Jurkat, Clone E6-1 (cell line): Measurements from ENCODE around the gene DPEP2.
"Not testable (repeated sequence)": the region's sequence is repeated elsewhere in the genome, so short reads cannot be mapped to it uniquely, and the experiment has no call there.

Experiments used
- DNase-seq: peaks from one replicate; pipeline ENCODE4 v3.0.0-alpha.2; 2011; ENCODE audit warnings: low read depth, low spot score
- H3K4me3 ChIP-seq: 2 replicates; pipeline ENCODE4 v1.5.1; 2011; ENCODE audit warnings: mild to moderate bottlenecking, low read length, control low read depth, moderate library complexity

Gene DPEP2

DNA sequence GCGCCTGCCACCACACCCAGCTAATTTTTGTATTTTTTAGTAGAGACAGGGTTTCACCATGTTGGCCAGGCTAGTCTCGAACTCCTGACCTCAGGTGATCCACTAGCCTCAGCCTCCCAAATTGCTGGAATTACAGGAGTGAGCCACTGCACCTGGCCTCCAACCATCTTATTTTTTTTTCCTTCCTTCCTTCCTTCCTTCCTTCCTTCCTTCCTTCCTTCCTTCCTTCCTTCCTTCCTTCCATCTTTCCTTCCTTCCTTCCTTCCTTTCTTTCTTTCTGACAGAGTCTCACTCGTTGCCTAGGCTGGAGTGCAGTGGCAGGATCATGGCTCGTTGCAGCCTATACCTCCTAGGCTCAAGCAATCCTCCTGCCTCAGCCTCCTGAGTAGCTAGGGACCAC lies 10.6 kb upstream of the DPEP2 start:
- not testable (repeated sequence) for H3K4me3 ChIP-seq, DNase-seq

DNA sequence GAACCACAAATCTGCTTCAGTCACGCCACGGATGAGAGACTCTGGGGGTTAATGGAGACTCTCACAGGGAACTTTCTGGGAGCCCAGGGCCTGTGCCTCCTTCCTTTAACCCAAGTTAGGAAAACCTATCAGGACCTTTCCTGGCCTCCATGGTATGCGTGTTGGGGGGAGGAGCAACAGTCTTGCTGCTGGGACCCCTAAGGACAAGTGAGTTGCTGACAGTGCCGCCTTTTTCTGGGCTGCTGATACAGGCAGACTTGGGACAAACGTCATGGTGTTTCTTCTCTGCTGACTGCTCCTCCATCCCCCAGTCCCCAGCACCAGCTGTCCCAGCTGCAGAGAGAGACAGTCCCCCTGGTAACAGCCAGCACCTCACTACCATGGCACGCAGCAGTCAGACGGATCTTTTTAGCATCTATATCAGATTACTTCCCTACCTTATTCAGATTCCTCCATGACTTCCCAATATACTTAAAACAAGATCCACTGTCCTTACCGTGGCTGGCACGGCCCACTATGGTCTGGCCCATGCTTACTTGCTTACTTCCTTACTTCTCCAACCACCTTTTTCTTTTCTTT lies 10.0 kb upstream of the DPEP2 start:
- H3K4me3 ChIP-seq: no peak overlapping the region
- no peak for DNase-seq

GRCh38 chr16:68005786-68006286 lies 6.6 kb upstream of the DPEP2 start:
- DNase-seq: no peak
- H3K4me3 ChIP-seq: no peak overlapping the region

- H3K4me3 ChIP-seq: no peak overlapping the region
- no peak for DNase-seq
Observed at GRCh38 chr16:68005211-68005610, 5.9 kb upstream of the DPEP2 start.

GRCh38 chr16:68003031-68003430 lies 3.7 kb upstream of the DPEP2 start:
- DNase-seq: no peak

DNA sequence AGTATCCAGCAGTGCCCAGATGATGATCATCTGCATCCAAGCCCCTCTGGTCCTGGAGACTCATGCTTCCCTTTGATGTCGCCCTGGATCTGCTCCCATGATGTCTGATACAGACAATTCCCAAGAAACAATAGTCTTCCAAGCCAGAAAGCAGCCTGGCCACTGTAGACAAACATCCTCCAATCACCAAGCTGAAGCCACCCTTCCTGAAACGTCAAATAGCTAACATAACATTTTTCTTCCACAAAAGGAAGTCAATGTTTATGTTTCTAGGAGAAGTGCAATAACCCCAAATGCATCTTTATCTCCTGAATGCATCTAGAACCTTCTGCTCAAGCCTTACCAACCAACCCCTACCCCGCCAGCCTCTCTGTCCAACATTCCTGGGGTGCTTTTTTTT lies 1.2 kb upstream of the DPEP2 start:
- H3K4me3 ChIP-seq: no peak overlapping the region
- no peak for DNase-seq

More at GRCh38 chr16:68003031-68003430, 3.7 kb upstream of the DPEP2 start:
- H3K4me3 ChIP-seq: no peak overlapping the region

GRCh38 chr16:67999985-68000384 lies 701 bp upstream of the DPEP2 start:
- no peak for DNase-seq
- H3K4me3 ChIP-seq: peak overlapping the region; percentile 37; the same call in 1 of the 2 replicates

- not testable (repeated sequence) for DNase-seq, H3K4me3 ChIP-seq
Observed at GRCh38 chr16:67998231-67998778, 979 bp downstream of the DPEP2 start.

- no peak overlapping the region for H3K4me3 ChIP-seq
- no peak for DNase-seq
Observed at GRCh38 chr16:67996666-67997065, 2.6 kb downstream of the DPEP2 start.

DNA sequence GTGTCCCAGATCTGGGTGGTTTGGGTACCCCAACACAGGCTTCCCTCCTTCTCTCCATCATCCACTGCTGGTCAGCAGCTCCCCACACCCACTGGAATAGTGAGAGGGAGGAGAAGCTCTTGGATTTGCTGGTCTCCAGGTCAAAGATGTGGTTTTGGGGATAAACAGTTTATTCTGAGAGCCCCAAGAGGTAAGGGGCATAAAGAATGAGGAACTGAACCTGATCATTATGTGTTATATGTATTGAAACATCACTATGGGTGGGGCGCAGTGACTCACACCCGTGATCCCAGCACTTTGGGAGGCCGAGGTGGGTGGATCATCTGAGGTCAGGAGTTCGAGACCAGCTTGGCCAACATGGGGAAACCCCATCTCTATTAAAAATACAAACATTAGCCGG lies 3.9 kb downstream of the DPEP2 start:
- no peak for DNase-seq

DNA sequence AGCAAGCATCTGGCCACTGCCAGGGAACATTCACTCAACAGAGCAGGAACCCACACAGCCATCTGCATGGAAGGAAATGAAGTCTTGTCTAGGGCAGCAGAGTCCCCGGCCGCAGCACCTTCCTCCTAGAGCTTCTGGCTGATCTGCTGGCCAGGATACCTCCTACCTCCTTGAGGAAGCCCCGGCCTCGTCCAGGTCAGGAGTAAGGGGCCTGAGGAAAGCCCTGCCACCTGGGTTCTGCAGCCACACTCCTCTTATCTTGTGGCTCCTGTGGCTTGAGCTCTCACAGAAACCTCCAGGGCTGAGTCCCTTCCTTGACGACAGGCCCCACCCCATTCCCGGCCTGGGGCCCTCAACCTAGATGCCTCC lies 5.3 kb downstream of the DPEP2 start:
- H3K4me3 ChIP-seq: not testable (repeated sequence)

More for the DNA sequence above, 3.9 kb downstream of the DPEP2 start:
- no peak overlapping the region for H3K4me3 ChIP-seq

DNA sequence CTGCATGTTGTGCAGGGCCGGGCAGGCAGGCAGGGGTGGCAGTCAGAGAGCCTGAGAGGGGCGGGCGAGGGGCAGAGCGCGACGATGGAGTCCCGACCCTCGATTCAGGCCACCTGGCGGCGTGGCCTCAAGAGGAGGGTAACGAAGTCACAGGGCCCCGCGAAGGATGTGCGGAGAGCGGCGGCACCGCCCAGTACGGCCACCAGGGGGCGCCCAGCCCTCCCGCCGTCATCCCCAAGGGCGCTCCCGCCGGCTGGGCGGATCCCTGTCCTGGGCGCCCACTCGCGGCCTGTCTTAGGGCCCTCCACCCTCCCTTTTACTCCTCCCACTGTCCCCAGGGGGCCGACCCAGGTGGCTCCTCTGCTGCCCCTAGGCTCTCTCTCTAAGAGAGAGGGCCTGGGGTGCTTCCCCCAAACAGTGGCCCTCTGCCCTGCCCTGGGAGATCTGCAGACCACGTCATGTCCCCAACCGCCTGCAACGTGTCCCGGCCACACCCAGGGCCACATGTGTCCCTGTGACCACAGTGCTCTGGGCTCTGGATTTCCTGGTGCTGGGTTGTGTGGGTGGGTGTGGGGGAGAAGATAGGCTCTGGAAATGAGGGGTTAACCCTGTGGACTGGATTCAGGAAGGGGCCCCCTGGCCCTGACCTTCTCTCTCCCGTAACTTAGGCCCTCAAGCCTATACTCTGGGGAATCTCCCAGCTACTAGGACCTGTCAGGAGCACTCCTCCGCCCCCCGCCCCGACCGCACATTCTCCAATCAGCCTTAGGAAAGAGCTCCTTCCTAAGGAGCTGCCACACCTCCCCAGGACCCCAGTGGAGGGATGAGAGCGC lies 5.9 kb downstream of the DPEP2 start:
- DNase-seq: peak; percentile 69
- H3K4me3 ChIP-seq: peak overlapping the region; percentile 38

More for the DNA sequence above, 5.3 kb downstream of the DPEP2 start:
- peak; percentile 34 for DNase-seq

DNA sequence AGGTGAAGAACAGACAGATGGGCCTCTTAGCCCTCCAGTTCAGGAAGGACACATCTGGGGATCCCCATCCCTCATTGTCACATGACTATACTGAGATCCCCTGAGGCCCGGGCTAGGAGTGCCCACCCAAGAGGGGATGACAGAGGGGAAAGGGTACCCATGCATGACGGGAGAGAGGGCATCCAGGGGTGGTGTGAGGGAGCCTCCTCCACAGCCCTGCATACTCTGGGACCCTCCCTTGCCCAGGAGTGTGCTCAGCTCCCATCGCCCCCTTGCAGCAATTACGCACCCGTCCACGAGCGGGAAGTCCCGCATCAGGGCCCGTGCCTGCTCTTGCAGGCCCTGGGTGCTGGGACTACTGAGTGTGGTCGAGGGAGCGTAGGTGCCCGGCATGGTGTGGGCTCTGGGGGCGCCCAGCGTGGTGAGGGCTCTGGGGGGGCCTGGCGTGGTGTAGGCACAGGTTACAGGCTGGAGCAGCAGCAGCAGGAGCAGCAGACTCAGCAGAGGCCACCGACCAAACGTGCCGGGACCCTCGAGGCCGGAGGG lies 6.5 kb downstream of the DPEP2 start:
- no peak overlapping the region for H3K4me3 ChIP-seq

GRCh38 chr16:67990018-67990386 lies 9.3 kb downstream of the DPEP2 start:
- no peak for DNase-seq
- H3K4me3 ChIP-seq: no peak overlapping the region

More for the DNA sequence above, 6.5 kb downstream of the DPEP2 start:
- DNase-seq: no peak

DNA sequence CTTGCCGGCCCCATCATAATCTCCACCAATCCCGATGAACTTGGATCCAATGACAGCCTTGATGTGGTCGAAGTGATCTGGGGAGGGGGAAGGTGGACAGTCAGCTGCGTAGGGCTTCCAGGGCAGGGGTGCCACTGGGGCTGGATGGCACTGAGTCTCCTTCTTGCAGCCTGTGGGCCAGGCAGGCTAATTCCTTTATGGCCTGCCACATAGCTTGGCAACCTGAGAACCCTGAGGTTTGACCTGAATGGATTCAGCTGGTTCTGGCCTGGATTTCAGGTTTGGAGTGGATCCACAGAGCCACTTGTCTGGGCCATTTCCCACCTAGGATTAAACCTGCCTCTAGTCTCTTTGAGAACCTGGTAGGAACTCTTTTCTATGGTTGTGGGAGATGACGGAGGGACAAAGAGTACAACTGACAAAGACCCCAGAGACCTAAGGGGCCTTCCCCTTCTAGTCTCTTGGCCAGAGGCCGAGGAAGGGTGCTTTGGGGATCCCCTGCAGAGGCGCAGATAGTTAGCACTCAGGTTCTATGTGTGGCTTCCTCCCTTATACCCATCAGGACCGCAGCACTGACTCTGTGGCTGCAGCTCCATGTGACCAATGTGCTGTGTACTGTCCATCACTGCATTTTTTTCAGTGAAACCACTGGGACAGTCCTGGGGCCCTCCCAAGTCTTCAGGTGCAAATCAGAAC lies 9.8 kb downstream of the DPEP2 start:
- no peak overlapping the region for H3K4me3 ChIP-seq
- no peak for DNase-seq

DNA sequence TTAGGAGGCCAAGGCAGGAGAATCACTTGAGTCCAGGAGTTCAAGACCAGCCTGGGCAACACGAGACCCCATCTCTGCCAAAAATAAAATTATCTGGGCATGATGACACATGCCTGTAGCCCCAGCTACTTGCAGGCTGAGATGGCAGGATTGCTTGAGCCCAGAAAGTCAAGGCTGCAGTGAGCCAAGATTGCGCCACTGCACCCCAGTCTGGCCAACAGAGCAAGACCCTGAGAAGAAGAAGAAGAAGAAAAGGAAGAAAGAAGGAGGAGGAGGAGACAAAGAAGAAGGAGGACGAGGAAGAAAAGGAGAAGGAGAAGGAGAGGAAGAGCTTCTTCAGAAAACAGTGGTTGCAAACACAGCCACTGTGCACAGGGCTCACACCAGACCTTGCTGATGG lies 10.6 kb downstream of the DPEP2 start:
- no peak overlapping the region for H3K4me3 ChIP-seq
- no peak for DNase-seq

DNA sequence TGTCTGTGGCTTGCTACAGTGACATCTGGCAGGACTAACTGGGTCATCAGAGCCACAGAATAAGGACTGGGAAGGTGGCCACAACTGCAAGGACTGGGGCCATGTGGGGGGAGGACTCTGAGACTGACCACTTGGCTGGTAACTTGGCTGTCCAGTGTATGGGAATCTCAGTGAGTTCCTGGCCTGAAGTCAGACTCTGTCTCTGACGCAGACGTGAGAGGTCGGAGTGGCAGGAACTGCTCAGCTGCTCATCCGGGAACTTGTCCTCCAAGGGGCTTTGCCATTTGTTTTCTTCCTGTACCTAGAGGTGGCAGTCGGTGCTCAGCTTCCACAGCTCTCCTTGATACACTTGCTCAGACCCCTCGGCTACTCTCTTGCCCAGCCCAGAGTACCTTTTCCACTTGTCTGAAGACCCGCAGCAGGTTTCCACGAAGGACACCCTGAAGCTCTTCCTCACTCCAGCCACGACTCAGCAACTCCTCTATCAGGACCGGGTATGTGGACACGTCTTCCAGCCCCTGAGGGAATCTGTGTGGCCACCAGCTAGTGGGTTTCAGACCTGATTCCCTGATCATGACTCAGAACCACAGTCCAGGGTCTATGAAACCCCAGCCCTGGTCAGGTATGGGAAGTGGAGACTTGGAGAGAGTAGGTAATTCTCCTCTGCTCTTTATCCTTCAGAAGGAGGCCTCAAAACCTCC lies 11.7 kb downstream of the DPEP2 start:
- no peak for DNase-seq
- no peak overlapping the region for H3K4me3 ChIP-seq

- DNase-seq: no peak
Observed at GRCh38 chr16:67986949-67987348, 12.3 kb downstream of the DPEP2 start.

More at GRCh38 chr16:67986949-67987348, 12.3 kb downstream of the DPEP2 start:
- H3K4me3 ChIP-seq: no peak overlapping the region
